ENCODE data around the gene C12orf43. TPM values are rescaled to one million over a fixed set of nuclear protein-coding genes. Genes with fewer than 3 reads are reported as not detected.

C12orf43 gene
- total RNA-seq, 1 donor from 2014 or later, result 8.0 TPM

DNA sequence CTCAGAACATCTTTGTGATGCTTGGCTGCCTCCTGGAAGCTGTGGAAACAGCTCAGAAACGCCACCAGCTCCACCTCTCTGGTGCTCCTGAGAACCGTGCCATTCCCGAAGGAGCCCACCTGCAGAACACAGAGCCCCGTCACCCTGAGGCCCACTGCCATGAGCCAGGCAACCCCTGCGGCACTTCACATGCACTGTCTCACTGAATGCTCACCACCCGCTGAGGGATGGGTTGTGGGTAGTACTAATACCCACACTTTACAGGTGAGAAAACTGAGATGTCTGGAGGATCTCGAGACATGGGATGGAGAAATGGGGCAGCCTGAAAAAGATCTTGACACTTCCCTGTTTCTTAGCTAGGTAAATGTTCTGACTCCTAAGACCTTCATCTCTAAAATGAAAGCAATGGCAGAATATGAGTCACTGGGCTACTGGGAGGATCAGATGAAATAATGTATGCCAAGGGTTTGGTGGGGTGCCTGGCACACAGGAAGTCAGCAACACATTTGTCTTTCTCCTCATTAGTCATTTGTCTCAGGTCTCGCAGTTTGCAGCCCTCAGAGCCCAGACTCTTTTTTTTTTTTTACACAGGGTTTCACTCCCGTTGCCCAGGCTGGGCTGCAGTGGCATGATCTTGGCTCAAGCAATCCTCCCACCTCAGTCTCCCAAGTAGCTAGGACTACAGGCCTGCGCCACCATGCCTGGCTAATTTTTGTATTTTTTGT, 17.5 kb upstream of the C12orf43 start:
- DNase-seq (ENCODE audit: low spot score) (no peak), ATAC-seq (no peak)

DNA sequence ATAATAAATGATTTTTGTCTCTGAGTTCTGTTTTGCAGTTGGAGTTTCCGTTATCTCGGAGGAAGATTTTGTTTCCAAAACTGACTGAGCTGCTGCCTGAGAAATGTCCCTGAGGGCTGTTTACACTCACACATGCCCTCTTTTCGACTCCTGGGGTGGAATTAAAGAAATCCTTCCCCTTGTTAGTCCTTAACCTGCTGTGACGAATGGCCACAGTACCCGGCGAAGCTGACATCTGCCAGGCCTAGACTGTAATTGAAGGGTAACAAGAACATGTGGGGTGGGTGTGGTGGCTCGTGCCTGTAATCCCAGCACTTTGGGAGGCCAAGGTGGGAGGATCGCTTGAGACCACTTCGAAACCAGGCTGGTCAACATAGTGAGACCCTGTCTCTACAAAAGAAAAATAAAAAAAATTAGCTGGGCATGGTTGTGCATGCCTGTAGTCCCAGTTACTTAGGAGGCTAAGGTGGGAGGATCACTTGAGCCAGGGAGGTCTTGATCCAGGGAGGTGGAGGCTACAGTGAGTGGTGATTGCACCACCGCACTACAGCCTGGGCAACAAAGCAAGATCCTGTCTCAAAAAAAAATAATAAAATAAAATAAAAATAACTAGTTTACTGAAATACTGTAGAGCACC, 14.4 kb upstream of the C12orf43 start:
- ATAC-seq, result no peak

GRCh38 chr12:121026274-121027045, 10.2 kb upstream of the C12orf43 start:
- ATAC-seq (peak; percentile 29), DNase-seq (ENCODE audit: low spot score) (no peak)

More for the DNA sequence above, 14.4 kb upstream of the C12orf43 start:
- no peak for DNase-seq (ENCODE audit: low spot score)

GRCh38 chr12:121025442-121026226, 9.3 kb upstream of the C12orf43 start:
- DNase-seq (ENCODE audit: low spot score), result peak; percentile 90
- ATAC-seq, result peak; percentile 90

- ATAC-seq (no peak), DNase-seq (ENCODE audit: low spot score) (no peak)
Measured at GRCh38 chr12:121023799-121024198, 7.5 kb upstream of the C12orf43 start.

DNA sequence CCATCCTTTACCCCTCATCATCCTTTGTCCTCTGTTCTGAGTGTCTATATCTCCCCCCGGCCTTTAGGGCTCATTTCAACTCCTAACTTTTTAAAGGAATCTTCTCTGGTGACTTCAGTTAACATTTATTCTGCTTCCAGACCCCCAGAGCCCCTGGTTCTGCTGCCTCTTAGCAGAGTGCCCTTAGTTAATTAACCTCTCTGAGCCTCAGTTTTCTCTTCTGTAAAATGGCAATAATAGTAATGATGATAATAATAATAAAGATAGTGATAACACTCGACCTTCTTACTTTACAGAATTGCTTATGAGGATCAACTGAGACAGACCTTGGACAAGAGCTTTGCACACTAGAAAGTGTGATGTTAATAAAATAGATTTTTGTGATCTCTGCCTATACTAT, 6.4 kb upstream of the C12orf43 start:
- no peak for ATAC-seq
- no peak for DNase-seq (ENCODE audit: low spot score)

GRCh38 chr12:121021754-121022153, 5.5 kb upstream of the C12orf43 start:
- peak; percentile 41 for ATAC-seq
- no peak for DNase-seq (ENCODE audit: low spot score)

- no peak for ATAC-seq
Measured at GRCh38 chr12:121018860-121019617, 2.8 kb upstream of the C12orf43 start.

DNA sequence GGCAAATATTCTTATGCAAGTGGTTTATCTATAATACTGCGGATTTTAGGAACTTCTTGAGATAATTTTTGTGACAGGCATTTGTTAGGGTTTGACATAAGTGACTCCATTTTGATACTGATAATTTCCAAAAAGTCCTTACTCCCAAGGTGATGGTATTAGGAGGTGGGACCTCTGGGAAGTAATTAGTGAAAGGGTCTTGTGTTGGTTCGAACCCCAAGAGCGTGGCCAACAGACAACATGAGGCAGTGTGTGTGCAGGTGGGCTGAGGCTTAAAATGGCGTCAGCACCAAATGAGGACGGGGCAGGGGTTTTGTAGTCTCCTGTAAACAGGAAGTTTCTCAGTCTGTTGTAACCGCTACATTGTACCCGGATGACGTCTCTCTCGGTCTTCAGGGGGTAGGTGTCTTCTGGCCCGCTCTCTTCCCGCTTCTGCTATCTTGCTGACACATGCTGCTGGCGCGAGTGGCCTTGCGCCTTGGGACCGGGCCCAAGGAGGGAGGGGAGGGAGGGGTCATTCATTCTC, 1.7 kb upstream of the C12orf43 start:
- no peak for DNase-seq (ENCODE audit: low spot score)
- no peak for ATAC-seq

More at GRCh38 chr12:121018860-121019617, 2.8 kb upstream of the C12orf43 start:
- no peak for DNase-seq (ENCODE audit: low spot score)

DNA sequence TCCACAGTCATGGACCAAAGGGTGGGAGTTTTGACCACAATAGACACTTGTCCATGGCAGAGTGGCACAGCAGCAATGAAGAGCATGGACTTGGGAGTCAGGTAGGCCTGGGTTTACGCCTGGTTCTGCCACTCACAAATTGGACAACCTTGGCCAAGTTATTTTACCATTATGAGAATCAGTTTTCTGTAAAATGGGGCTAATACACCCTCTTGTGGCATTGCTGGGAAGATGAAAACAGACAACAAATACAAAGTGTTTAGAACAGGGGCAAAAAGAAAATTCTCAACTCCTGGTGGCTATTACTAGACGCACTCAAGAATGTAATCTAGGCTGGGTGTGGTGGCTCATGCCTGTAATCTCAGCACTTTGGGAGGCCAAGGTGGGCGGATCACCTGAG, 2.6 kb downstream of the C12orf43 start:
- no peak for DNase-seq (ENCODE audit: low spot score)
- ATAC-seq, result no peak

GRCh38 chr12:121011820-121012219, 4.5 kb downstream of the C12orf43 start:
- ATAC-seq (no peak), DNase-seq (ENCODE audit: low spot score) (no peak)

- DNase-seq (ENCODE audit: low spot score) (no peak), ATAC-seq (peak; percentile 73)
Measured at GRCh38 chr12:121010860-121011259, 5.4 kb downstream of the C12orf43 start.

GRCh38 chr12:121009741-121010140, 6.5 kb downstream of the C12orf43 start:
- ATAC-seq (peak; percentile 89), DNase-seq (ENCODE audit: low spot score) (peak; percentile 67)

GRCh38 chr12:121008347-121009098, 7.8 kb downstream of the C12orf43 start:
- DNase-seq (ENCODE audit: low spot score) (no peak), ATAC-seq (no peak)

GRCh38 chr12:121005346-121005815, 10.9 kb downstream of the C12orf43 start:
- ATAC-seq (peak; percentile 62), DNase-seq (ENCODE audit: low spot score) (no peak)

GRCh38 chr12:121004253-121004815, 12.0 kb downstream of the C12orf43 start:
- no peak for DNase-seq (ENCODE audit: low spot score)

GRCh38 chr12:121003650-121004049, 12.6 kb downstream of the C12orf43 start:
- ATAC-seq, result peak; percentile 4

More at GRCh38 chr12:121004253-121004815, 12.0 kb downstream of the C12orf43 start:
- peak; percentile 54 for ATAC-seq

DNA sequence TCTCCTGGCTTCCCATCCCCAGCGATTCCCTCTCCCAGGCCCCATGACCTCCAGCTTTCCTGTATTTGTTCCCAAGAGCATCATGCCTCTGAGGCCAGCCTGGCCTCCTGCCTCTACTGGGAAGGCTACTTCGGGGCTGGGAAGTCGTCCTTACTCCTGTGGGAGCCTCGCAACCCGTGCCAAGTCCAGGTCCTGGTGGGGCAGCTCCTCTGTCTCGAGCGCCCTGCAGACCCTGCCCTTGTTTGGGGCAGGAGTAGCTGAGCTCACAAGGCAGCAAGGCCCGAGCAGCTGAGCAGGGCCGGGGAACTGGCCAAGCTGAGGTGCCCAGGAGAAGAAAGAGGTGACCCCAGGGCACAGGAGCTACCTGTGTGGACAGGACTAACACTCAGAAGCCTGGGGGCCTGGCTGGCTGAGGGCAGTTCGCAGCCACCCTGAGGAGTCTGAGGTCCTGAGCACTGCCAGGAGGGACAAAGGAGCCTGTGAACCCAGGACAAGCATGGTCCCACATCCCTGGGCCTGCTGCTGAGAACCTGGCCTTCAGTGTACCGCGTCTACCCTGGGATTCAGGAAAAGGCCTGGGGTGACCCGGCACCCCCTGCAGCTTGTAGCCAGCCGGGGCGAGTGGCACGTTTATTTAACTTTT, 14.3 kb downstream of the C12orf43 start:
- ATAC-seq (no peak), DNase-seq (ENCODE audit: low spot score) (no peak)

More at GRCh38 chr12:121003650-121004049, 12.6 kb downstream of the C12orf43 start:
- no peak for DNase-seq (ENCODE audit: low spot score)

Measured in left lobe of liver (tissue), 2 donors.